HG02642 (cell line): ENCODE measurements around the gene CDKN2AIPNL.
"Not testable (repeated sequence)": the region's sequence is repeated elsewhere in the genome, so short reads cannot be mapped to it uniquely, and the experiment has no call there.

Experiments used
- ATAC-seq: cut with Tn5 transposase; IDR thresholded peaks from one replicate; pipeline ENCODE4 v1.9.1; 2021; ENCODE audit warnings: mild to moderate bottlenecking; ENCODE audit not compliant: unreplicated experiment, poor library complexity

Gene CDKN2AIPNL

GRCh38 chr5:134409321-134409720 is 2.4 kb downstream of the CDKN2AIPNL start:
- no peak for ATAC-seq

- no peak for ATAC-seq
These were observed 5.3 kb downstream of the CDKN2AIPNL start for GRCh38 chr5:134406390-134406789.

- no peak for ATAC-seq
These were observed 7.7 kb downstream of the CDKN2AIPNL start for GRCh38 chr5:134403951-134404350.

GRCh38 chr5:134398609-134399155 is 13.0 kb downstream of the CDKN2AIPNL start:
- ATAC-seq = no peak

DNA sequence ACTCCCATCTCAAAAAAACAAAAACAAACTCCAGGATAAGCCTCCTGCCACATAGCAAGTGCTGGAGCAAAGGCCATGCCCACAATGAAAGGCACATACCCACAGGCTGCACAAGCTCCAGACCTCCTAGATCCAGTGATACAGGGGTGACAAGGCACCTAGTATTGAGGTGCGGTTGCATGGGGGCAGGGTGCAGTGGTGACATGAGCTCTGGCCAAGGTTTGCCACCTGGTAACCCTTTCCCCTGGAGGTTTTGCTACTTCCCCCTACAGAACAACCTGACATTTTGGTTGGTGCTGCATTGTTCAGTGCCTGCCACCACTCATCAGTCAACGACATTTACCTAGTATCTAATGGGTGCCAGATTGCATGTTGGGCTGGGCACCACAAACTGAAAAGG is 14.5 kb downstream of the CDKN2AIPNL start:
- ATAC-seq = no peak

- no peak for ATAC-seq
These were observed 15.4 kb downstream of the CDKN2AIPNL start for GRCh38 chr5:134396274-134396673.

GRCh38 chr5:134394932-134395331 is 16.7 kb downstream of the CDKN2AIPNL start:
- ATAC-seq = no peak

DNA sequence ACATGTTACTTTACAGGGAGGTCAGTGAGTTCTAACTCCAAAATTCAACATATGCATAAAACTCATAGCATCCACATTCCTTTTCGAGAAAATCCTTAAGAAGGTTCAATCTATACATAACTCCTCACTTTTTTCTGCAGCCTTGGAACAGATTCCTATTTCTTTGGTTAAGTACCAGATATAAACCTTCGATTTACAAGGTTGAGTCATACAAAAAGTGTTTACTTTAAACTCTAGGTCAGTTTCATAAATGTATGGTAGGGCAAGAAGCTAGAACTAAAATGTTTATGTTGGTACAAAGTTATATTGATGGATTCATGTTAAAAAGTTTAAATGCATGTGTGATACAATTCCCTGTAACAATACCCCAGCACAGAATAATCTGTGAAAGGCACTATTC is 19.4 kb downstream of the CDKN2AIPNL start:
- ATAC-seq = no peak

- ATAC-seq = no peak
These were observed 24.2 kb downstream of the CDKN2AIPNL start for GRCh38 chr5:134387443-134387842.

DNA sequence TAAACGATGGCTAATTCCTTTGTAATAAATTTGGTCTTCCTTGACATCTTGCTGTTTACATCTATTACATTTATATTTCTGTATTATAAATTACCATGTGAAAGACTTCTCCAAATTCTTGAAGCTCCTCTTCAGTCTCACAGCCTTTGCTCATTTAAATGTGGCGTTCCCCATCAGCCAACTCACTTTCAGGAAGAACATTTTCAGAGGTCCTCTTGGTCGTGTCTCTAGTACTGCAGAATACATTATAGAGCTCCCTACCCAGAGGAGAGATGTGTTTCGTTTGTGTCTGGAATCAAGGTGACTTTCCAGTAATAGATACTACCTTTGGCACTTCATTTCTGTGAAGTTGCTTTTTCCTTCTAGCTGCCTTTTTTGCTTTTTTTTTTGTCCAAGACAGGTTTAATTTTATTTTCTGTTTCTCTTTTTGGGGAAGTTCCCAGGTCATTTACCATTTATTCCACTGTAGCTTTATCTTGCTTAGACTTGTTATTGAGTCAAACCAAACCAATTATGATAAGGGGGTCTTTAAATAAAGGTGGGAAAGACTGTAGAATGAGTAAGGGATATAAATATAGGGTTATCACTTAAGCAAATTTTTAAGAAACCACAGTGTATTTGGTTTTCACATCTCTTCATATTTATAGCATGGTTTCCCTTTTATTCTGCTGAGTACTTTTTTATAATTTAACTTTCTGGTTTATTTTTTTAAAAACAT is 27.5 kb downstream of the CDKN2AIPNL start:
- no peak for ATAC-seq

DNA sequence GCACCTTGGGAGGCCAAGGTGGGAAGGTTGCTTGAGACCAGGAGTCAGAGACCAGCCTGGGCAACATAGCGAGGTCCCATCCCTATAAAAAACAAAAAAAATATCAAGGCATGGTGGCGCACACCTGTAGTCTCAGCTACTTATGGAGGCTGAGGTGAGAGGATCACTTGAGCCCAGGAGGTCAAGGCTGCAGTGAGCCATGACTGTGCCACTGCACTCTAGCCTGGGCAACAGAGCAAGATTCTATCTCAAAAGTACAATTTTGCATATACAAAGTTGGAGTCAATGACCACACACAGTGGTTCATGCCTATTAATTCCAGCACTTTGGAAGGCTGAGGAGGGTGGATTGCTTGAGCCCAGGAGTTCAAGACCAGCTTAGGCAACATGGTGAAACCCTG is 29.5 kb downstream of the CDKN2AIPNL start:
- not testable (repeated sequence) for ATAC-seq

- no peak for ATAC-seq
These were observed 31.3 kb downstream of the CDKN2AIPNL start for GRCh38 chr5:134380346-134380745.

GRCh38 chr5:134374232-134374631 is 37.4 kb downstream of the CDKN2AIPNL start:
- no peak for ATAC-seq

DNA sequence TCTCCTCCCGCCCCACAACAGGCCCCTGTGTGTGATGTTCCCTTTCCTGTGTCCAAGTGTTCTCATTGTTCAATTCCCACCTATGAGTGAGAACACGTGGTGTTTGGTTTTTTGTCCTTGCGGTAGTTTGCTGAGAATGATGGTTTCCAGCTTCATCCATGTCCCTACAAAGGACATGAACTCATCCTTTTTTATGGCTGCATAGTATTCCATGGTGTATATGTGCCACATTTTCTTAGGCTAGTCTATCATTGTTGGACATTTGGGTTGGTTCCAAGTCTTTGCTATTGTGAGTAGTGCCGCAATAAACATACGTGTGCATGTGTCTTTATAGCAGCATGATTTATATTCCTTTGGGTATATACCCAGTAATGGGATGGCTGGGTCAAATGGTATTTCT is 38.0 kb downstream of the CDKN2AIPNL start:
- ATAC-seq = not testable (repeated sequence)

DNA sequence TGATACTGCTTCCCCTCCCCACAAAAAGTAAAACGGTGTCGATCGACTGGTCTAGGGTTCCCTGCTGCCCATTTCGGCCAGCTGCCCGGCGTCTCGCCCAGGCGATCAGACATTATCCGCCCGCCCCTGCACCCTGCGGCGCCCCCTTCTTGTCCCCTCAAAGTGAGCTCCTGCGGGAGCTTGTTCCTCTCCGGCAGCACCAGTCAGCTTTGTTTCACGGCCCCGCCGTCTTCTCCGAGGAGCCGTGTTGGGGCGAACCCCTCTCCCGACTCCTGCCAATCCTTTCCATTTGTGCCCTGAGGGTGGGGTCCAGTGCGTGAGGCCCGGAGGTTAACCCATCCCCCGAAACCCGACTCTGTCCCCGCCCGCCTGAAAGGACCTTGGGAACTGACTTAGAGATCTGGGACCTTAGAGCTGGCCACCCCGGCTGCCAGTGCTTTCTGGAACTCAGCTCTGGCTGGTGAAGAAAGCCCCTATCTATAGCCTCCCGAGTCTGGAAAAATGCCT is 39.8 kb downstream of the CDKN2AIPNL start:
- ATAC-seq = peak; percentile 2

GRCh38 chr5:134370871-134371833 is 40.5 kb downstream of the CDKN2AIPNL start, which contains the start of gene UBE2B:
Gene UBE2B (plus strand): TSS chr5:134371569. CDS start chr5:134371596, 27 bp downstream.
- ATAC-seq = peak; percentile 79

GRCh38 chr5:134370311-134370870 is 41.3 kb downstream of the CDKN2AIPNL start:
- peak; percentile 2 for ATAC-seq

GRCh38 chr5:134365604-134366003 is 46.1 kb downstream of the CDKN2AIPNL start:
- no peak for ATAC-seq

DNA sequence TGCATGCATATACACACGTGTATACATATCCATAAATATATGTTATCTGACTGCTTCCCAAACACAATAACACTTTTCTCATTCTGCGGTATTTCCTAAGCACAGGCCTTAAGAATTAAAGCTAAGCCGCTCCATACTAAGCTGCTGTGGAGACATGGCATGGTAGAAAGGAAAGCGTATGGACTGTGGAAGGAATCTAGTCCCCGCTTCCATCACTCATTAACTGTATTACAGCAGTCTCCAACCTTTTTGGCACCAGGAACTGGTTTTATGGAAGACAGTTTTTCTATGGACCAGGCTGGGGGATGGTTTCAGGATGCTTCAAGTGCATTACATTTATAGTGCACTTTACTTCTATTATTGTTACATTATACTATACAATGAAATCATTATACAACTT is 56.0 kb downstream of the CDKN2AIPNL start:
- no peak for ATAC-seq
